Activated naive CD4-positive, alpha-beta T cell treated with anti-CD3 and anti-CD28 coated beads, Interleukin-2, amount 50 U/mL, for 16 hours (primary cell): ENCODE measurements around the gene PLP2.
"Not testable (repeated sequence)": the region's sequence is repeated elsewhere in the genome, so short reads cannot be mapped to it uniquely, and the experiment has no call there.

Experiments used
- DNase-seq: peaks from one replicate; pipeline ENCODE4 v3.0.0-alpha.2; 2020

The PLP2 gene

GRCh38 chrX:49164589-49165360 lies 6.9 kb upstream of the PLP2 start:
- no peak for DNase-seq

- DNase-seq = peak; percentile 74
Observed at GRCh38 chrX:49165901-49166881, 5.5 kb upstream of the PLP2 start.

- peak; percentile 28 for DNase-seq
Observed at GRCh38 chrX:49166914-49167739, 4.6 kb upstream of the PLP2 start.

GRCh38 chrX:49167740-49168108 lies 4.0 kb upstream of the PLP2 start:
- no peak for DNase-seq

- DNase-seq = peak; percentile 63
Observed at GRCh38 chrX:49172280-49172780, 632 bp downstream of the PLP2 start.

- not testable (repeated sequence) for DNase-seq
Observed at GRCh38 chrX:49173544-49173943, 1.8 kb downstream of the PLP2 start.

GRCh38 chrX:49174723-49175122 lies 3.0 kb downstream of the PLP2 start:
- no peak for DNase-seq

GRCh38 chrX:49175435-49176274 lies 4.0 kb downstream of the PLP2 start:
- DNase-seq = no peak

GRCh38 chrX:49176421-49177326 lies 5.0 kb downstream of the PLP2 start:
- no peak for DNase-seq

- no peak for DNase-seq
Observed at GRCh38 chrX:49177338-49177833, 5.7 kb downstream of the PLP2 start.

- no peak for DNase-seq
Observed at GRCh38 chrX:49177873-49178480, 6.3 kb downstream of the PLP2 start.

- DNase-seq = no peak
Observed at GRCh38 chrX:49178537-49178936, 6.8 kb downstream of the PLP2 start.

GRCh38 chrX:49179358-49179757 lies 7.7 kb downstream of the PLP2 start:
- no peak for DNase-seq

- DNase-seq = no peak
Observed at GRCh38 chrX:49183701-49184281, 12.1 kb downstream of the PLP2 start.

GRCh38 chrX:49184294-49185281 lies 12.9 kb downstream of the PLP2 start:
- DNase-seq = peak; percentile 20

GRCh38 chrX:49186125-49187027 lies 14.7 kb downstream of the PLP2 start, which contains the start of gene PRICKLE3:
PRICKLE3 (minus strand) TSS chrX:49186373; CDS start chrX:49186297, 76 bp downstream.
- DNase-seq = peak; percentile 80

GRCh38 chrX:49187028-49187394 lies 15.3 kb downstream of the PLP2 start:
- DNase-seq = no peak
